Measurements from ENCODE around the gene CCDC3. TPM values are rescaled to one million over a fixed set of nuclear protein-coding genes. Genes with fewer than 3 reads are reported as not detected.

The CCDC3 gene
- polyA plus RNA-seq, 1 of the 3 experiments (the other 2 are of a cell fraction), result 0.02 TPM

DNA sequence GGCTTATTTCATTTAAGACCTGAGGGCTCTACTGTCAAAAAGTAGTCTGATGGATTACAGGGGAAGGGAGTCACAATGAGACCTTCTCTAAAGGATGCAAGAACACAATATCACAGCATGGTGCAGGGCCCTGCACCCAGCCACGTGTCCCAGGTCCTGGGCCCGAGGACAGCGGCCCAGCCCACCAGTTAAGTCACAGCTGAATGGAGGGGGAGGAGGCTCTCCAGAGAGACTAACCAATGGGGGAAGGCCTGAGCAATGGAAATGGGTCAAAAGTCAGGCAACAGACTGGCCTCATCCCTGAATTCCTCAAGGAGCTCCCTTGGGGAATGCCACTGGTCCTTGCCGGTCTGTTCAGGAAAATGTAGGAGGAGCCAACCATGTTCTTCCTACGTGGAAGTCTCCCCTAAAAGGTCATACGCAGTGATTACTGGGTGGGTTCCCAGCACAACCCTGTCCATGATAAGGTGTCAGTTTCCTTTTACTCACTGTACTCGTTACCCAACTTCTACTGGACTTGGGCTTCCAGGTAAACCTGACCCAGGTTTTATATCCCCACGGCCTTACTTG is 28.3 kb downstream of the CCDC3 start (continued):
- TF ChIP-seq, protein P1, sequence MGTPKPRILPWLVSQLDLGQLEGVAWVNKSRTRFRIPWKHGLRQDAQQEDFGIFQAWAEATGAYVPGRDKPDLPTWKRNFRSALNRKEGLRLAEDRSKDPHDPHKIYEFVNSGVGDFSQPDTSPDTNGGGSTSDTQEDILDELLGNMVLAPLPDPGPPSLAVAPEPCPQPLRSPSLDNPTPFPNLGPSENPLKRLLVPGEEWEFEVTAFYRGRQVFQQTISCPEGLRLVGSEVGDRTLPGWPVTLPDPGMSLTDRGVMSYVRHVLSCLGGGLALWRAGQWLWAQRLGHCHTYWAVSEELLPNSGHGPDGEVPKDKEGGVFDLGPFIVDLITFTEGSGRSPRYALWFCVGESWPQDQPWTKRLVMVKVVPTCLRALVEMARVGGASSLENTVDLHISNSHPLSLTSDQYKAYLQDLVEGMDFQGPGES (IDR thresholded peaks at IDR 0.05; ENCODE audit: low read depth, low read length), result no peak
- no peak for TF ChIP-seq MEF2A (IDR thresholded peaks at IDR 0.05; ENCODE audit: borderline replicate concordance, low read depth)
- no peak for TF ChIP-seq TAF1 (IDR thresholded peaks at IDR 0.05; ENCODE audit: borderline replicate concordance, low read depth, low read length)
- no peak for TF ChIP-seq SMC3 (IDR thresholded peaks at IDR 0.05; ENCODE audit: low read depth, low read length)
- TF ChIP-seq YY1 (IDR thresholded peaks at IDR 0.05; ENCODE audit: low read depth), result no peak
- TF ChIP-seq TCF12 (IDR thresholded peaks at IDR 0.05), result no peak
- TF ChIP-seq, protein P2, sequence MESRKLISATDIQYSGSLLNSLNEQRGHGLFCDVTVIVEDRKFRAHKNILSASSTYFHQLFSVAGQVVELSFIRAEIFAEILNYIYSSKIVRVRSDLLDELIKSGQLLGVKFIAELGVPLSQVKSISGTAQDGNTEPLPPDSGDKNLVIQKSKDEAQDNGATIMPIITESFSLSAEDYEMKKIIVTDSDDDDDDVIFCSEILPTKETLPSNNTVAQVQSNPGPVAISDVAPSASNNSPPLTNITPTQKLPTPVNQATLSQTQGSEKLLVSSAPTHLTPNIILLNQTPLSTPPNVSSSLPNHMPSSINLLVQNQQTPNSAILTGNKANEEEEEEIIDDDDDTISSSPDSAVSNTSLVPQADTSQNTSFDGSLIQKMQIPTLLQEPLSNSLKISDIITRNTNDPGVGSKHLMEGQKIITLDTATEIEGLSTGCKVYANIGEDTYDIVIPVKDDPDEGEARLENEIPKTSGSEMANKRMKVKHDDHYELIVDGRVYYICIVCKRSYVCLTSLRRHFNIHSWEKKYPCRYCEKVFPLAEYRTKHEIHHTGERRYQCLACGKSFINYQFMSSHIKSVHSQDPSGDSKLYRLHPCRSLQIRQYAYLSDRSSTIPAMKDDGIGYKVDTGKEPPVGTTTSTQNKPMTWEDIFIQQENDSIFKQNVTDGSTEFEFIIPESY (IDR thresholded peaks at IDR 0.05; ENCODE audit: borderline replicate concordance, low read depth), result no peak

DNA sequence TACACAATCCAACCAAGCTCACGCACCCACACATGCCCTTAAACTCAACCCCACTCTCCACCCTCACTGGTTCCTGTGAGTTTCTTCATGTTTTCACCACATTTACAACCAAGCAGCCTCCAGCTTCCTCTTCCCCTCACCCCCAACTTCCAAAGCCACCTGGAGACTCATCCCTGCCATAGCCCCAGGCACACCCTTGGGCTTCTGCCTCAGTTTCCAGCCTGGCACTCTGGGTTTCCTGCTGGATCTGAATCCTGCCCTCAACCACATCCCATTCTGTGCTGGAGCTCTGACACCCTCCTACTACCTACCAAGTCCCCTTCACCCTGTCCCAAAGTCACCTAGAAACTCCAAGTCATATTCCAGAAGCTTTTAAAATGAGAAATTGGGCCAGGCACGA is 29.4 kb downstream of the CCDC3 start:
- no peaks in the 10 kb centered on the region for H3F3A ChIP-seq (replicated peaks; ENCODE audit: insufficient read depth)
- no peaks in the 10 kb centered on the region for H4K20me1 ChIP-seq (ENCODE audit: insufficient read depth)
- H3K9me2 ChIP-seq, result no peaks in the 10 kb centered on the region
- no peaks in the 10 kb centered on the region for H3K27me3 ChIP-seq (ENCODE audit: insufficient read depth)
- H3K4me1 ChIP-seq (ENCODE audit: control insufficient read depth in 1 of 2, insufficient read depth in 2 of 2, low read depth in 1 of 2, low read length in 1 of 2), result no peaks in the 10 kb centered on the region
- no peak for DNase-seq
- POLR2A ChIA-PET, result no interaction called here
- peaks cover 4% of the 10 kb centered on the region; the same call in 1 of the 2 replicates for H3K9me3 ChIP-seq
- 46% methylated on average over 2 of the region's 2 CpGs for WGBS (ENCODE audit: low lambda C conversion rate)
- H2AFZ ChIP-seq (ENCODE audit: low read depth), result no peak overlapping the region
- no peaks in the 10 kb centered on the region for H3K79me2 ChIP-seq (ENCODE audit: insufficient read depth)
- TF ChIP-seq TCF12 (IDR thresholded peaks at IDR 0.05), result no peak
- no peak for TF ChIP-seq GABPA (IDR thresholded peaks at IDR 0.05; ENCODE audit: low read depth)
- no peak for TF ChIP-seq EP300 (IDR thresholded peaks at IDR 0.05; ENCODE audit: borderline replicate concordance in 1 of 2, low read depth in 1 of 2, low read length in 1 of 2)
- no peak for TF ChIP-seq RXRA (IDR thresholded peaks at IDR 0.05; ENCODE audit: borderline replicate concordance, low read depth)
- TF ChIP-seq TEAD4 (IDR thresholded peaks at IDR 0.05; ENCODE audit: borderline replicate concordance, insufficient read depth), result no peak
- TF ChIP-seq ELF1 (IDR thresholded peaks at IDR 0.05), result no peak
- TF ChIP-seq, protein P1 (IDR thresholded peaks at IDR 0.05; ENCODE audit: low read depth, low read length), result no peak
- no peak for TF ChIP-seq SMC3 (IDR thresholded peaks at IDR 0.05; ENCODE audit: low read depth, low read length)
- no peak for TF ChIP-seq POLR2AphosphoS5 (IDR thresholded peaks at IDR 0.05; ENCODE audit: low read depth, low read length)
- TF ChIP-seq MEF2A (IDR thresholded peaks at IDR 0.05; ENCODE audit: borderline replicate concordance, low read depth), result no peak
- no peaks in the 10 kb centered on the region for H3K36me3 ChIP-seq (replicated peaks in 1 of 2; ENCODE audit: control insufficient read depth in 1 of 2, insufficient read depth in 2 of 2, low read length in 1 of 2)
- no peak overlapping the region for H3K27ac ChIP-seq (ENCODE audit: low read depth in 2 of 2, low read length in 1 of 2)
- H3K4me3 ChIP-seq (ENCODE audit: low read depth in 2 of 2, low read length in 1 of 2), result no peak overlapping the region
- CTCF ChIA-PET, result interaction anchor here (0.9 to 1.8 kb wide), 2 partner anchors 13 to 70 kb away, joined by 4 read pairs; no protein-coding TSS in a partner anchor
- H3K4me2 ChIP-seq, result no peak overlapping the region
- no peak overlapping the region for H3K9ac ChIP-seq

Measured in SK-N-SH (cell line).